Measurements from ENCODE around the gene PPM1M. TPM values are rescaled to one million over a fixed set of nuclear protein-coding genes. Genes with fewer than 3 reads are reported as not detected.

Gene PPM1M
- total and polyA plus RNA-seq, 2 donors (not counting 1 experiment from before 2014, with no cell fraction given): 19.7 to 37.8 TPM

GRCh38 chr3:52225452-52226228 is 19.9 kb upstream of the PPM1M start, which contains the start of gene TLR9:
Gene TLR9 (minus strand): TSS chr3:52225645. CDS start chr3:52225529, 116 bp downstream.
- Histone ChIP-seq H3K4me1 (ENCODE audit: control insufficient read depth, extremely low read depth, insufficient read depth, low read length) (no peaks in the 10 kb centered on the region), H3K79me2 (ENCODE audit: control insufficient read depth, insufficient read depth, low read length) (no peaks in the 10 kb centered on the region), H4K20me1 (ENCODE audit: control insufficient read depth, extremely low read depth, insufficient read depth, low read length) (no peaks in the 10 kb centered on the region), H3K4me2 (ENCODE audit: extremely low read depth, insufficient read depth, low read length) (no peak within 1 kb of the TSS), H3K9ac (ENCODE audit: insufficient read depth, low read length) (no peak within 1 kb of the TSS), H3K27me3 (ENCODE audit: control insufficient read depth, insufficient read depth, low read length) (no peaks in the 10 kb centered on the region), H2AFZ (ENCODE audit: low read length) (no peak within 1 kb of the TSS), H3K9me3 (ENCODE audit: control insufficient read depth, insufficient read depth, low read depth, low read length) (no peaks in the 10 kb centered on the region), H3K27ac (ENCODE audit: insufficient read depth, low read length) (no peak within 1 kb of the TSS), H3K36me3 (ENCODE audit: control insufficient read depth, insufficient read depth, low read length) (peaks cover 17% of the 10 kb centered on the region), H3K4me3 (replicated peaks in 1 of 4; ENCODE audit: control extremely low read depth in 1 of 4, insufficient read depth in 1 of 4, low read depth in 3 of 4, low read length in 4 of 4) (no peak within 1 kb of the TSS)
- DNase-seq (ENCODE audit: low read depth in 2 of 2): no peak
- TF ChIP-seq CTCF (conservative IDR thresholded peaks at IDR 0.05 in 1 of 2, IDR thresholded peaks at IDR 0.05 in 1 of 2; ENCODE audit: low read depth in 1 of 2, low read length in 2 of 2) (no peak), EZH2 (IDR thresholded peaks at IDR 0.05; ENCODE audit: low read length, missing control alignments) (no peak)

GRCh38 chr3:52226229-52226817 is 19.2 kb upstream of the PPM1M start:
- Histone ChIP-seq H4K20me1 (ENCODE audit: control insufficient read depth, extremely low read depth, insufficient read depth, low read length) (no peaks in the 10 kb centered on the region), H3K36me3 (ENCODE audit: control insufficient read depth, insufficient read depth, low read length) (peaks cover 23% of the 10 kb centered on the region), H3K27ac (ENCODE audit: insufficient read depth, low read length) (no peak overlapping the region), H3K9me3 (ENCODE audit: control insufficient read depth, insufficient read depth, low read depth, low read length) (no peaks in the 10 kb centered on the region), H3K4me1 (ENCODE audit: control insufficient read depth, extremely low read depth, insufficient read depth, low read length) (no peaks in the 10 kb centered on the region), H3K4me3 (replicated peaks in 1 of 4; ENCODE audit: control extremely low read depth in 1 of 4, insufficient read depth in 1 of 4, low read depth in 3 of 4, low read length in 4 of 4) (no peak overlapping the region), H3K4me2 (ENCODE audit: extremely low read depth, insufficient read depth, low read length) (no peak overlapping the region), H3K9ac (ENCODE audit: insufficient read depth, low read length) (no peak overlapping the region), H3K27me3 (ENCODE audit: control insufficient read depth, insufficient read depth, low read length) (no peaks in the 10 kb centered on the region), H3K79me2 (ENCODE audit: control insufficient read depth, insufficient read depth, low read length) (no peaks in the 10 kb centered on the region), H2AFZ (ENCODE audit: low read length) (no peak overlapping the region)
- DNase-seq (ENCODE audit: low read depth in 2 of 2): no peak
- TF ChIP-seq EZH2 (IDR thresholded peaks at IDR 0.05; ENCODE audit: low read length, missing control alignments): no peak
- no peak for TF ChIP-seq CTCF (conservative IDR thresholded peaks at IDR 0.05 in 1 of 2, IDR thresholded peaks at IDR 0.05 in 1 of 2; ENCODE audit: low read depth in 1 of 2, low read length in 2 of 2)

- H3K79me2 ChIP-seq (ENCODE audit: control insufficient read depth, insufficient read depth, low read length): no peaks in the 10 kb centered on the region
- no peaks in the 10 kb centered on the region for H3K4me1 ChIP-seq (ENCODE audit: control insufficient read depth, extremely low read depth, insufficient read depth, low read length)
- DNase-seq (ENCODE audit: low read depth in 2 of 2): no peak
- H3K4me2 ChIP-seq (ENCODE audit: extremely low read depth, insufficient read depth, low read length): no peak overlapping the region
- no peak for TF ChIP-seq CTCF (conservative IDR thresholded peaks at IDR 0.05 in 1 of 2, IDR thresholded peaks at IDR 0.05 in 1 of 2; ENCODE audit: low read depth in 1 of 2, low read length in 2 of 2)
- TF ChIP-seq EZH2 (IDR thresholded peaks at IDR 0.05; ENCODE audit: low read length, missing control alignments): no peak
- H3K27me3 ChIP-seq (ENCODE audit: control insufficient read depth, insufficient read depth, low read length): no peaks in the 10 kb centered on the region
- H3K36me3 ChIP-seq (ENCODE audit: control insufficient read depth, insufficient read depth, low read length): peaks cover 28% of the 10 kb centered on the region
- no peak overlapping the region for H3K4me3 ChIP-seq (replicated peaks in 1 of 4; ENCODE audit: control extremely low read depth in 1 of 4, insufficient read depth in 1 of 4, low read depth in 3 of 4, low read length in 4 of 4)
- H4K20me1 ChIP-seq (ENCODE audit: control insufficient read depth, extremely low read depth, insufficient read depth, low read length): no peaks in the 10 kb centered on the region
- H3K27ac ChIP-seq (ENCODE audit: insufficient read depth, low read length): no peak overlapping the region
- no peak overlapping the region for H2AFZ ChIP-seq (ENCODE audit: low read length)
- no peaks in the 10 kb centered on the region for H3K9me3 ChIP-seq (ENCODE audit: control insufficient read depth, insufficient read depth, low read depth, low read length)
- no peak overlapping the region for H3K9ac ChIP-seq (ENCODE audit: insufficient read depth, low read length)
Observed at GRCh38 chr3:52227117-52227516, 18.4 kb upstream of the PPM1M start.
